Activated T-cell treated with anti-CD3 and anti-CD28 coated beads, Interleukin-2, amount 50 U/mL, for 1 hour (primary cell): ENCODE results near the gene TFR2.

Source experiments
- DNase-seq: peaks from one replicate; pipeline ENCODE4 v3.0.0-alpha.2; 2020

TFR2 gene

GRCh38 chr7:100584683-100585510 is 56.5 kb downstream of the TFR2 start:
- no peak for DNase-seq

- DNase-seq: no peak
Measured at GRCh38 chr7:100584054-100584682, 57.2 kb downstream of the TFR2 start.

- DNase-seq: peak; percentile 60
Measured at GRCh38 chr7:100583132-100584053, 58.0 kb downstream of the TFR2 start.

GRCh38 chr7:100582650-100583049 is 58.7 kb downstream of the TFR2 start:
- DNase-seq: no peak

GRCh38 chr7:100582041-100582579 is 59.2 kb downstream of the TFR2 start:
- no peak for DNase-seq

- DNase-seq: no peak
Measured at GRCh38 chr7:100580466-100581283, 60.7 kb downstream of the TFR2 start.

GRCh38 chr7:100578246-100579183 is 62.8 kb downstream of the TFR2 start:
- DNase-seq: no peak

- DNase-seq: no peak
Measured at GRCh38 chr7:100577507-100577906, 63.8 kb downstream of the TFR2 start.

GRCh38 chr7:100577103-100577502 is 64.2 kb downstream of the TFR2 start:
- DNase-seq: no peak

- no peak for DNase-seq
Measured at GRCh38 chr7:100576384-100576993, 64.9 kb downstream of the TFR2 start.

GRCh38 chr7:100575746-100576383 is 65.5 kb downstream of the TFR2 start:
- DNase-seq: no peak

- DNase-seq: no peak
Measured at GRCh38 chr7:100575206-100575631, 66.1 kb downstream of the TFR2 start.

- no peak for DNase-seq
Measured at GRCh38 chr7:100574362-100575205, 66.8 kb downstream of the TFR2 start.

GRCh38 chr7:100573691-100574361 is 67.5 kb downstream of the TFR2 start, which contains the start of gene SAP25:
Gene SAP25, minus strand, starts transcription at chr7:100573900. Its CDS starts 158 bp downstream, at chr7:100573742.
- DNase-seq: no peak

- no peak for DNase-seq
Measured at GRCh38 chr7:100572949-100573675, 68.2 kb downstream of the TFR2 start.

- DNase-seq: no peak
Measured at GRCh38 chr7:100572281-100572948, 68.9 kb downstream of the TFR2 start.

- DNase-seq: no peak
Measured at GRCh38 chr7:100571829-100572116, 69.6 kb downstream of the TFR2 start.
